ENCODE measurements around the gene IBTK. TPM values are rescaled to one million over a fixed set of nuclear protein-coding genes. Genes with fewer than 3 reads are reported as not detected.

IBTK gene
- total and polyA plus RNA-seq, 12 donors: 15.3 to 40.1 (median 36.4) TPM

DNA sequence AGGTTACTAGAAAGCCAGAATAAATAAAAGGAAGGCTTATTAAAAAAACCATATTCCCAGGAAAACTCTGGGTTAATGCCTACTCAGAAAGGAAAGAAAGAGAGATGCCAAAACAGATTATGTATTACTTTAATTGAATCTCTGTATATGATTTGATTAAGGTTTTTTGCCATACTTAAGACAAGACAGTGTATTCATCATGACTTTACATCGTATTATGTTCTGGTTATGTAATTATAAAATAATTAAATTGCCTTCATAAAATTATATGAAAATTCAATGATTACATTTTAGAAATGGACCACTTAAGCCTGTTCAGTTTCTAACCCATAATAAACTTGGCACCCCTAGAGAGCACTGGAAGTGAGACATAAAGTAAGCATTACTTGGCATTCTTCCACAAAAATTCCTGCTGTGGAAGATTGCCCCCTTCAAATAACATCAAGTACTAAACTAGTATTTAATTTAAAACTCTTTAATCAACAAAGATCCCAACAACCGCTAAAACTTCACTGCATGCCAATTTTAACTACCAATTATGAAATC, 20.8 kb upstream of the IBTK start:
- H3K27me3 ChIP-seq: no peaks in the 10 kb centered on the region
- WGBS, 2 donors: 84 to 88% methylated on average over 2 of the region's 2 CpGs
- no peak for DNase-seq
- TF ChIP-seq, protein P1, sequence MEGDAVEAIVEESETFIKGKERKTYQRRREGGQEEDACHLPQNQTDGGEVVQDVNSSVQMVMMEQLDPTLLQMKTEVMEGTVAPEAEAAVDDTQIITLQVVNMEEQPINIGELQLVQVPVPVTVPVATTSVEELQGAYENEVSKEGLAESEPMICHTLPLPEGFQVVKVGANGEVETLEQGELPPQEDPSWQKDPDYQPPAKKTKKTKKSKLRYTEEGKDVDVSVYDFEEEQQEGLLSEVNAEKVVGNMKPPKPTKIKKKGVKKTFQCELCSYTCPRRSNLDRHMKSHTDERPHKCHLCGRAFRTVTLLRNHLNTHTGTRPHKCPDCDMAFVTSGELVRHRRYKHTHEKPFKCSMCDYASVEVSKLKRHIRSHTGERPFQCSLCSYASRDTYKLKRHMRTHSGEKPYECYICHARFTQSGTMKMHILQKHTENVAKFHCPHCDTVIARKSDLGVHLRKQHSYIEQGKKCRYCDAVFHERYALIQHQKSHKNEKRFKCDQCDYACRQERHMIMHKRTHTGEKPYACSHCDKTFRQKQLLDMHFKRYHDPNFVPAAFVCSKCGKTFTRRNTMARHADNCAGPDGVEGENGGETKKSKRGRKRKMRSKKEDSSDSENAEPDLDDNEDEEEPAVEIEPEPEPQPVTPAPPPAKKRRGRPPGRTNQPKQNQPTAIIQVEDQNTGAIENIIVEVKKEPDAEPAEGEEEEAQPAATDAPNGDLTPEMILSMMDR (IDR thresholded peaks at IDR 0.05): no peak
- H3K9me3 ChIP-seq: no peaks in the 10 kb centered on the region
- ATAC-seq: no peak
- H3K4me3 ChIP-seq: no peak overlapping the region
- H3K4me1 ChIP-seq: no peaks in the 10 kb centered on the region
- no peaks in the 10 kb centered on the region for H3K36me3 ChIP-seq
- intact Hi-C loops (cut with DNase I): loop anchor here in 1 of 10 donors (2.0 kb wide), 1 partner anchor 786 kb away; no protein-coding TSS in a partner anchor
- H3K27ac ChIP-seq: no peak overlapping the region

DNA sequence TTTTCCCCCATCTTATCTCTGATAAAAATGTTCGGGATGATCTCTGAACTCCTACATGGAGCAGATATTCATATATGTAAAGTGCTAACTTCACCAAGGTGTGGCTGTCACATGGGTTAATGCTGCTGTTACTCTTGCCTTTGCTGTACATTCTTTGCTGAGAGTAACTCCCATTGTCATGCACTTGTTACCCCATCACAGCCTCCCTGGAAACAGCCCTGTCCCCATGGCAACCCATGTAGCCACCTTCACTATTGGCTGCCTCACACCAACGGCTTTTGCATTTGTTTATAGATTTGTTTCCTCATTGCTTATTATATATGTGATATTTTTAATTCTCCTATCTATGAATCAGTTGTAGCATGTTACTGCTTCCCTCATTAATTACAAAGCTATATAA, 17.3 kb upstream of the IBTK start:
- ATAC-seq (no peak), DNase-seq (no peak)
- H3K36me3 ChIP-seq: no peaks in the 10 kb centered on the region
- peaks cover 0 to 20% (median 11%) of the 10 kb centered on the region in 9 donors for H3K4me1 ChIP-seq
- H3K27ac ChIP-seq: no peak overlapping the region
- H3K27me3 ChIP-seq: no peaks in the 10 kb centered on the region
- H3K9me3 ChIP-seq: no peaks in the 10 kb centered on the region
- 39 to 79% methylated on average over 2 of the region's 2 CpGs for WGBS, 2 donors
- no peak overlapping the region for H3K4me3 ChIP-seq
- intact Hi-C loops (cut with DNase I): no loop called here
- TF ChIP-seq, protein P1 (IDR thresholded peaks at IDR 0.05): no peak

DNA sequence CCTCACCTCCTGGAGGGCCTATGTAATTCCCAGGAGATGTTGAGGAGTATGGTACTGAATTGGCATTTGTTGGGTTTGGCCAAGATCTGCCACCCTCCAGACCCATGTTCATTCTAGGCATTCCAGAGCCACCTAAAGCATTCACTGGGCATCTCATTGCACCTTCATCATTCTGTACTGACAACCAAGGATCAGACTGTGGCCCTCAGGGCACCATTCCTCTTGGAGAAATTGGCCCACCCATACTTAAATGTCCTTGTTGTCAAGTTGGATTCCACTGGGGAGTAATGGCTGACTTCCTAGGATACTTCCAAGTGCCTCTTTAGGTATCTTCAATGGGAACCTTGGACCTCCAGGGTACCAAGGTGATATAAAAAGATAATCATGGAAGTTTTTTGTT, 16.8 kb upstream of the IBTK start:
- no peaks in the 10 kb centered on the region for H3K9me3 ChIP-seq
- intact Hi-C loops (cut with DNase I): no loop called here
- no peak overlapping the region for H3K4me3 ChIP-seq
- H3K27me3 ChIP-seq: no peaks in the 10 kb centered on the region
- TF ChIP-seq, protein P1 (IDR thresholded peaks at IDR 0.05): no peak
- DNase-seq: no peak
- no peaks in the 10 kb centered on the region for H3K36me3 ChIP-seq
- no peak for ATAC-seq
- no peak overlapping the region for H3K27ac ChIP-seq
- H3K4me1 ChIP-seq: peaks cover 0 to 20% (median 11%) of the 10 kb centered on the region in 9 donors

DNA sequence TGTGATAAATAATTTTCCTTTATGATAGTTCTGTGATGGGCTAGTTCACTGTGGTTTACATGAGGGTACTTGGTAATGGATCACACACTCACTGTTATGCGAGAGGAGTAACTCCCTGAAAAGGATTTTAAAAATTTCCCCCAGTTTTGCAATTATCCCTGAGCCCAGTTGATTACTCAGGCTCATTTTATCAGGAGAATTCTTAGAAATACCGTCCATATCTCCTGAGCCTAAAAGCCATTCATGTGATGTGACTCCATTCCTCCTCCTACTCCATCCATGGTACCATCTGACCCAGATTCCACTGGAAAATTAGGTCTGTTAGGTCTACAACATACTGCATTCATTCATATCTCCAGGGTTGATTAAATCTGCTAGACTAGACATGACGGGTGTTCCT, 16.4 kb upstream of the IBTK start:
- Histone ChIP-seq H3K27ac (no peak overlapping the region), H3K4me1 (peaks cover 0 to 20% (median 11%) of the 10 kb centered on the region in 9 donors), H3K4me3 (no peak overlapping the region), H3K9me3 (no peaks in the 10 kb centered on the region), H3K36me3 (no peaks in the 10 kb centered on the region), H3K27me3 (no peaks in the 10 kb centered on the region)
- TF ChIP-seq, protein P1 (IDR thresholded peaks at IDR 0.05): no peak
- 84 to 87% methylated on average over 3 of the region's 3 CpGs for WGBS, 2 donors
- DNase-seq (no peak), ATAC-seq (no peak)
- intact Hi-C loops (cut with DNase I): no loop called here

Measured in heart right ventricle (tissue), 16 donors.